ENCODE results near the gene CRYAB.
"Not testable (repeated sequence)": the region's sequence is repeated elsewhere in the genome, so short reads cannot be mapped to it uniquely, and the experiment has no call there.

The CRYAB gene

DNA sequence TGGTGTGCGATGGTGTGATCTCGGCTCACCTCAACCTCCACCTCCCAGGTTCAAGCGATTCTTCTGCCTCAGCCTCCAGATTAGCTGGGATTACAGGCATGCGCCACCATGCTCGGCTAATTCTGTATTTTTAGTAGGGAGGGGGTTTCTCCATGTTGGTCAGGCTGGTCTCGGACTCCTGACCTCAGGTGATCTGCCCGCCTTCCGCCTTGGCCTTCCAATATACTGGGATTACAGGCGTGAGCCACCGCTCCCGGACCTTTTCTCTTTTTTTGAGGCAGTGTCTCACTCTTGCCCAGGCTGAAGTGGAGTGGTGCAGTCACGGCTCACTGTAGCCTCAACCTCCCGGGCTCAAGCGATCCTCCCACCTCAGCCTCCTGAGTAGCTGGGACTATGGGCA lies 21.6 kb upstream of the CRYAB start:
- not testable (repeated sequence) for DNase-seq

DNA sequence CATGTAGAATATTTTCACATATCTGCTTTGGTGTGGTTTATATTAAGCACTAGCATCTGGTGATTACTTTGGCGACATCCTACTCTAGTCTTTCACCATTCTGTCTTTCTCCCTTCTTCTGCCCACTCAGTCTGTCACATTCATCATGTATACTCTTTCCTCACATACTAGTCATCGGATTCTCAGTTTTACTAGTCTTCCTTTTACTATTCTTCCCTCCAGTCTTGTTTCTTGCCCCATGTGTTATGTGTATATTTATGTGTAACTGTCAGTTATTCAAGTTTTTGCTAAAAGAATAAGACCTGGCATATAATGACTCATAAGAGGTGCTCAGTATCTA lies 21.0 kb upstream of the CRYAB start:
- DNase-seq, result no peak

DNA sequence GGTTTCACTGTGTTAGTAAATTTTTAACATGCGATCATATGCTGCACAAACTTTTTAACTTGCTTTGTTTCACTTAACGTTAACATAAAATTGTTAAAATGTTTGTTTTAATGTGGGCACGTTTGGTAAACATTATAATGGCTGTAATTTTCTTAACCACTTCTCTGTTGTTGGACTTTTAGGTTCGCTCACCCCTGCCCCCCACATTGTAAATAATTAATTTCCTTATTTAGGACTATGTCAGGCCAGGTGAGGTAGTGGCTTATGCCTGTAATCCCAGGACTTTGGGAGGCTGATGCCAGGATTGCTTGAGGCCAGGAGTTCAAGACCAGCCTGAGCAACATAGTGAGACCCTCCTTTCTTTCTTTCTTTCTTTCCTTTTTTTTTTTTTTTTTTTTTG lies 18.9 kb upstream of the CRYAB start:
- DNase-seq, result no peak

DNA sequence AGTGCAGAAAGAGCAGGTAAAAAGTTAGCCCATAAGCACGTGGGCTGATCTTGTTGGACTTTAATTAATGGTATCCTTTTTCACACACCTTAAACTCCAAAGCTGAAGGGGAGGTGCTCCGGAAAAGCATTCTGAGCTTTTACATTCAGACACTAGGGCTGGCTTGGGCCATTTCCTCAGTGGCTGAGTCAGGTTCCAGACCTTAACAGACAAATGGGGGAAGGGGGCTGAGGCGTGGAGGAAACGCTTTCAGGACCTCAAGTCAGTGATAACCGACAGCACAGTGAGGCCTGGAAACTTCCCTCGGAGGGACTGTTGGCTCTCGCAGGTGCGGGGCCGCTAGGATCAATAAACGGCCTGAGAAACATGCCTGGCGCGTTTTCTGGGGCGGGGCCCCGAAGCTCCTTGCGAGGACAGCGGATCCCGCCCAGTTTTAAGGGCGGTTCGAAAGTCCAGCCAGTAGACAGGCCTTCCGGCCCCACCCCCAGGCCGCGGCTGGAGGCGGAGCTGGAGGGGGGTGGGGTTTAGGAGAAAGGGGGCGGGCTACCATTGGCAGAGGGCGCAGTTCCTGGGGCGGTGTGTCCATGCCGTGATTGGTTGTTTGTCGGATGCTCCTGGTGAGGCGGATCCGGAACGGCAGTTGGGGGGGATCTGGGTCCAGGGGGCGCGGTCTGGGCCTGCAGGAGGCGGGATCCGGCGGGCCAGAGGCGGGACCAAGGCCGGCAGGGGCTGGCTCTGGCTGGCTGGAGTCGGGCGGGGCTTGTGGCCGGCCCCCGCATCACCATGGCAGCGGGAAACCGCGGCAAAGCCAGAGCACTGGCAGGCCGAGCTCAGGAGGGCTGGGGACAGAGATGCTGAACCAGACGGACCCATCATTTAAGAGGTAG lies 15.2 kb upstream of the CRYAB start:
- peak; percentile 87 to 96 (median 92) for DNase-seq

DNA sequence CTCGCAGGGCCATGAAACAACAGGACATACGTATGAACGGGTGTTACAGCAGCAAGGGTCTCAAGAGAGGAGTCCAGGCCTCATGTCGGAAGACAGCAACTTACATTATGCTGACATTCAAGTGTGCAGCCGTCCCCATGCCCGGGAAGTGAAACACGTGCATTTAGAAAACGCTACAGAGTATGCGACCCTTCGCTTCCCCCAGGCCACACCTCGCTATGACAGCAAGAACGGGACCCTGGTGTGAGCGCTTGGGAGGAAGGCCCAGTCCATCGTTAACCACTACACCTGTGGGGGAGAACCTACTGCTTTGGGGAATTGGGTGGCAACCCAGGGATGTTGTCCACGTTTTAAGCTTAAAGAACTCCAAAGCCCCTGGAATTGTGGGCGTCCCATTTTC lies 14.4 kb upstream of the CRYAB start:
- no peak for DNase-seq

DNA sequence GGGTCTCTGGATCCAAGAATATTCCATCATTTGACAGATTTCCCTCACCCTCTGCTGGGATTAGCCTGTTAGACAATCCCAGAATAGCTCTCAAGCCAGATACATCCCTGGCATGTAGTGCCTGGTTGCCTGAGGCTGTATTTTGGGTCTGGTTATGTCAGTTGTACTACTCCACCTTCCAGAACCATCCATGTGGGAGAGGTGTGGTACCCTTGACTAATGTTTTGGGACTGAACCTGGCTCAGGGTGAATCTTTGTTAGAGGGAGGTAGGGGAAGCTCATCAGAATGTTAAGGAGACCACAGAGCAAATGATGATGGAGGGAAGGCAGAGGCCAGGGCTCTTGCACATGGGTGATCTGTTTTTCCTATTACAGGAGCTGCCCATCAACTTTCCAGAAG lies 12.4 kb upstream of the CRYAB start:
- no peak for DNase-seq

DNA sequence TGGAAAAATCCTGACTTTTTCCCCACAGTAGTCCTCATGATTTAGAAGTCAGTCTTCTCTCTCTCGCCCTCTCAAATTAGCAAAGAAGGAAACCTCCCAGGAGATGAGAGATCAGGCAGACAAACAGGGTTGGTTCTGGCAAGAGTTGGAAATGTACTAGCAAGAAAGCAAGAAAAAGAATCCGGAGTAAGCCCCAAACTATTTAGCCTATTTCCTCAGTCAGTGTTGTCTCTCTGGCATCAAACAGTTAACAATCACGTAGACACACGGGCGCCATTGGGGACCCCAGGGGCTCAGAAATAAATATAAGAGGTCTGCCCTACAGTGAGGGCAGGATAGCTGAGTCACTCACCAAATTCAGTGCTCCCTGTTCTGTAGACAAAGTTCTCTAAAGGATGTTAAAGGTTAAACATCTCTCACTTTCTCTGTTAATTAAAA lies 11.8 kb upstream of the CRYAB start:
- no peak for DNase-seq

DNA sequence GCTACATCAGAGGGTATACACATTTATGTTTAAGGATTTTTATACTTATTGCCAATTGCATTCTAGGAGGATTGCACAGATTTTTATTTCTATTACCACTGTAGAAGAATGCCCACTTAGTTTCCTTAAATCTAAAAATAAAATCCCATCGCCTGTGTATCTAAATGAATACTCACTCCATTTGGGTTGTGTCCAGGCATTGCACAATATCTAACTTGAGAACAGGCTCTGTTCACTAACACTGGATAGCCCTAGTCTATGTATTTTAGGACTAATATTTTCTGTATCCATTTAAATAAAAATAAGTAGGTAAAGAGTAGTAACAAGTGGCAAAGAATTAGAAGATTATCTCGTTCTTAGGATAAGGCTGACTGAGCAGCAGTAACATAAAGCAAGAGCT lies 11.2 kb upstream of the CRYAB start:
- DNase-seq, result no peak

DNA sequence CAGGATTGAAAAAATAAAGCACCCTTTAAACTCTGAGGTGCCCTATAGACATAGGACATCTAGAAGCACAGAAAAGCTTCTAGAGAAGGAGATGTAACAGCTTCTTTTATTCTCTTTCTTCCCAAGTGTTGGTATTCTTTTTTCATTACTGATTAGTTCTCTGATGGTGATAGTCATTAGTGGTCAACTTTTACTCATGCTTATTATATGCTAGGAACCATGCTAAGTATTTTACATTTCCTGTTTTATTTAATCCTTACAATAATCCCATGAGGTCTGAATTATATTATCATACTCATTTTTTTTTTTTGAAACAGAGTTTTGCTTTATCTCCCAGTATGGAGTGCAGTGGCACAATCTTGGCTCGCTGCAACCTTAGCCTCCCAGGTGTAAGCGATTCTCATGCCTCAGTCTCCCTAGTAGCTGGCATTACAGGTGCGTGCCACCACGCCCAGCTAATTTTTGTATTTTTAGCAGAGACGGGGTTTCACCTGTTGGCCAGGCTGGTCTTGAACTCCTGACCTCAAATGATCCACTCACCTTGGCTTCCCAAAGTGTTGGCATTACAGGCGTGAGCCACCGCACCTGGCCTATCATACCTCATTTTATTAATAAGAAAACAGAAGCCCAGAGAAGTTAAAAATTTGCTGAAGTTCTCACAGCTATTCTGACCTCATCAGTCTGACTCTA lies 10.1 kb upstream of the CRYAB start:
- DNase-seq, result no peak

DNA sequence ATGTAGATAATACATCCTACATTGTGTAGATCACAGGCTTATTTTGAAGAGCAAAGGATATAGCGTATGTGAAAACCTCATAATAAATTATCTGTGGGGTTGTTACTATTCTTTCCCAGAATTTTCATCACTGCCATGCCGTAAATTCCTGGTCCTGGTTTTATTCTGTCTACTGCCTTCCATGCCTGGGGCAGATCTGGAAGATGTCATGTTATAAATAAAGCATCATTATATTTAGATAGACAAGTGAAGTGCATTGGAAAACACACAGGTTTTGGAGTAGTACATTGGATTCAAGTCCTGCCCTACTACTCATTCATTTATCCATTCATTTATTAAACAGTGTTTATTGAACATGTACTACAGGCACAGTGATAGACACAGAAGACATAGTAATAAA lies 9.3 kb upstream of the CRYAB start:
- DNase-seq, result no peak

DNA sequence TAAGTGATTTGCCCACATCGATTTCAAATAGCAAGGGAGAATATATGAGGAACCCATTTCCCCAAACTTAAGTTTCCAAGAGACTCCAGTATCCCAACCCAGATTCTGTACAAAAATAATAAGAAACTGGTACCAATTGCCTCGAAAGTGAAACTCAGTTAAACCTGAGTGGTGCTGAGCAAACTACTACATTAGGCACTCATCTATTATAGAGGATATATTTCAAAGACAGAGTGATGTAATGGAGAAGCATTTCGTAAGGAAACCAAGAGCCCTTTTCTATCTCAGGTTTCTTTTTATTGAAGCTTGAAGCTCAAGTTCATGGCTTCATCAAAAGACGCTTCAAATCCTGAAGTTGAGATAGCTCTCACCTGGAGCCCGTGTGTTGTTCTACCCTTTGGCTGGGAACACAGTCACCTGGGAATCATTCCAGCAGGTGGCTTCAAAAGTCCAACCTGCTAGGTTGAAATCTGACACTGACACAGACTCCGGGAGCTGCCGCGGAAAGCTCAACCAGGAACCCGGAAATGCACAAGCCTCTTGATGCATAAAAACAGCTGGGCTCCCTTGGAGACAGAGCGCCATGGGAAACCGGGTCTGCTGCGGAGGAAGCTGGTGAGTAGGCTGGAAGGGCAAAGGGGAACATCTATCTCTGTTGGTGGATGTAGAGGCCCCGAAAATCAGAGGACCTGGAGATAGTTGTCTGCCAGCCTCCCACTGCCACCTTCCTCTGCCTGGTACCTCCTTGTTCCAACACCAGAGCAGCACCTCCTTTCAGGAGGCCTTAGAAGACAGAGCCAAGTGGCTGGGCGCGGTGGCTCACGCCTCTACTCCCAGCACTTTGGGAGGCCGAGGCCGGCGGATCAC lies 7.1 kb upstream of the CRYAB start, which contains the start of gene C11orf52:
Gene C11orf52, plus strand, starts transcription at position 524 of the 867 bp plus-strand sequence. Its CDS starts 60 bp downstream, at position 584.
- no peak for DNase-seq

DNA sequence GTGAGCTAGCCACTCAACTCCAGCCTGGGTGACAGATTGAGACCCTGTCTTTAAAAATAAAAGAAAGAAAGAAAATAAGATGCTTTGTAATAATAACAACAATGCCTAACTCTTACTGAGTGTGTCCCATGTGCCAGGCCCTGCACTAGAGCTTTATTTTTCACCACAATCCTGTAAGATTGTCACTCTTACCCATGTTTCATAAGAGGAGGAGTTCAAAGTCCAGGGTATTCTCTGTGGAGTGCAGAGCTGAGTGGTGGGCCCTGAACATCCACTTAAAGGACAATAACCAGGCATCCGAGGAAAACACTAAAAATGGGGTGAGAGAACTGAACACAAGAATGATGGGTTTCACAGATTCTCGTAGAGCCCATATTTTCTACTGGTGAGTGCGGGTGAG lies 6.2 kb upstream of the CRYAB start:
- DNase-seq, result no peak

DNA sequence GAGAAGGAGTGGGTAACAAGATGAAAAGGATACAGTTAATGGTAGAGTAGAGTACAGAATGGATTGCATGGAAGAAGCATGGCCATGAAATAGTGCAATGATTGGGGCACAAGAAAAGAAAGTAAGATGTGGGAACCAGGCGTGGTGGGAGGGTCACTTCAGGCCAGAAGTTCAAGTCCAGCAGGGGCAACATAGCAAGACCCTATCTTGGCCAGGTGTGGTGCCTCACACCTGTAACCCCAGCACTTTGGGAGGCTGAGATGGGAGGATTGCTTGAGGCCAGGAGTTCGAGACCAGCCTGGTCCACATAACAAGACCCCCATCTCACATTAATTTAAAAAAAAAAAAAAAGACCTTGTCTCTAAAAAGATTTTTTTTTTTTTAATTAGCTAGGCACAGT lies 5.7 kb upstream of the CRYAB start:
- no peak for DNase-seq

DNA sequence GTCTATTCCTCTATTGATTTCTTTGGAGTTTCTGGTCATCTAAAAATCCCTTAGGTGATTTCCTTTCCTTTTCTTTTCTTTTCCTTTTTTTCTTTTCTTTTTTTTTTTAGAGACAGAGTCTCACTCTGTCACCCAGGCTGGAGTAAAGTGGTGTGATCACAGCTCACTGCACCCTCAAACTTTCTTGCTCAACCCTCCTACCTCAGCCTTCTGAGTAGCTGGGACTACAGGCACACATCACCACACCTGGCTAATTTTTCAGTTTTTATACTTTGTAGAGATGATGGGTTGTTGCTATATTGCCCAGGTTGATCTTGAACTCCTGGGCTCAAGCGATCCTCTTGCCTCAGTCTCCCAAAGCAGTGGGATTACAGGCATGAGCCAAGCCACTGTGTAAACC lies 5.2 kb upstream of the CRYAB start:
- no peak for DNase-seq

DNA sequence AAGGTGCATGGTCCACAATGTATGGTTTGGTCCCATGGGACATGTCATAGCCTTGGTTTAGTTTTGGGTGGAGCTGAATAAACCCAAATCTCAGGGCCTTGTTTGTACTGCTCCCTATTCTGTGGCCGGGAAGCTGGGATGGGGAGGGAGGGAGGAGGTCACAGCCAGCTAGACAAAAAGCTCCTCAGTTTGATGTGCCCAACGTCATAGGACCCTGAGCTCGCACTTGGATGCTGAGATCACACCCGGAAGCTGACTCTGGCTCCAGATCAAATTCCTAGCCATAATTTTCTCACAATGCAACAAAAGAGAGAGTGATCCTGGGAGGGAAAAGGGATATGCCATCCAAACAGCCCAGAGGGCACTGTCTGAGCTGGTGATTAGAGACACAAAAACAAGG lies 2.4 kb upstream of the CRYAB start:
- no peak for DNase-seq

DNA sequence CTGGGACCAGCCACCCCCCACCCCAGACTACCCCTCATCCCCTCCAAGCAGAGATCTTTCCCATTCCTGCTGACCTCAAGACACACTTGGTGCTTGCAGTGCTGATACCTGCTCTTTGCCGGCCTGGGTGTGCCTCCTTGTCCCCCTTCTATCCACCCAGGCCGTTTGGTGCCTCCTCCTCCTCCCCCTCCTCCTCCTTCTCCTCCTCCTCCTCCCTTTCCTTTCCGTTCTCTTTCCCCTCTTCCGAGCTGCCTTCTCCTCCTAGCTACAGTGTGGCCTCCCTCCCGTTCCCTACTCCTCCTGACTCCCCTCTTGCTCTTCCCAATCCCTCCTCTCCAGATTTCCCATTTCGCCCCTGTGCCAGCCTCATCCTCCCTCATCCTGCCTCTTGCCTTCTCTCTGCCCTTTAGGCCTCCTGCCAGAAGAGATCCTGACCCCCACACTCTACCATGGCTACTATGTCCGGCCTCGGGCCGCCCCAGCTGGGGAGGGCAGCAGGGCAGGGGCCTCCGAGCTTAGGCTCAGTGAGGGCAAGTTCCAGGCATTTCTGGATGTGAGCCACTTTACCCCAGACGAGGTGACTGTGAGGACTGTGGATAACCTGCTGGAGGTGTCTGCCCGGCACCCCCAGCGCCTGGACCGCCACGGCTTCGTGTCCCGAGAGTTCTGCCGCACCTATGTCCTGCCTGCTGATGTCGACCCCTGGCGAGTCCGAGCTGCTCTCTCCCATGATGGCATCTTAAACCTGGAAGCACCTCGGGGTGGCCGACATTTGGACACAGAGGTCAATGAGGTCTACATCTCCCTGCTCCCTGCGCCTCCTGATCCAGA lies 1.7 kb upstream of the CRYAB start:
- DNase-seq, result no peak

DNA sequence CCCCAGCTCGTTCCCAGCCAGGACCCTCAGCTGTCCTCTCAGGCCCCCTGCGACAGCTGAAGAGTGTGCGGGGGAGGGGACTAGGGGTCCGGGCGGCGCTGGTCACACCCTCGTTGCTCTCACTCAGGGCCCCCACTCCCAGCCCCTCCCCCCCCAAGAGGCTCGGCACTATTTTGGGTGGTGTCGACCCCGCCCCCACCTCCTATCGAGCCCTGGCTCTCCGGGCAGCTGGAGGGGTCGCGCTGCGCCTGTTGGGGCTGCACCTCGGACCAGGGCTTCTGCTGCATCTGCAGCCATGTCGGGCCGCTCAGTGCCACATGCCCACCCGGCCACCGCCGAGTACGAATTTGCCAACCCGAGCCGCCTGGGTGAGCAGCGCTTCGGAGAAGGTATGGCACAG lies 965 bp upstream of the CRYAB start, which contains the start of gene HSPB2:
Gene HSPB2, plus strand, starts transcription at position 200 of the 400 bp plus-strand sequence. Its CDS starts 96 bp downstream, at position 296.
- no peak for DNase-seq

DNA sequence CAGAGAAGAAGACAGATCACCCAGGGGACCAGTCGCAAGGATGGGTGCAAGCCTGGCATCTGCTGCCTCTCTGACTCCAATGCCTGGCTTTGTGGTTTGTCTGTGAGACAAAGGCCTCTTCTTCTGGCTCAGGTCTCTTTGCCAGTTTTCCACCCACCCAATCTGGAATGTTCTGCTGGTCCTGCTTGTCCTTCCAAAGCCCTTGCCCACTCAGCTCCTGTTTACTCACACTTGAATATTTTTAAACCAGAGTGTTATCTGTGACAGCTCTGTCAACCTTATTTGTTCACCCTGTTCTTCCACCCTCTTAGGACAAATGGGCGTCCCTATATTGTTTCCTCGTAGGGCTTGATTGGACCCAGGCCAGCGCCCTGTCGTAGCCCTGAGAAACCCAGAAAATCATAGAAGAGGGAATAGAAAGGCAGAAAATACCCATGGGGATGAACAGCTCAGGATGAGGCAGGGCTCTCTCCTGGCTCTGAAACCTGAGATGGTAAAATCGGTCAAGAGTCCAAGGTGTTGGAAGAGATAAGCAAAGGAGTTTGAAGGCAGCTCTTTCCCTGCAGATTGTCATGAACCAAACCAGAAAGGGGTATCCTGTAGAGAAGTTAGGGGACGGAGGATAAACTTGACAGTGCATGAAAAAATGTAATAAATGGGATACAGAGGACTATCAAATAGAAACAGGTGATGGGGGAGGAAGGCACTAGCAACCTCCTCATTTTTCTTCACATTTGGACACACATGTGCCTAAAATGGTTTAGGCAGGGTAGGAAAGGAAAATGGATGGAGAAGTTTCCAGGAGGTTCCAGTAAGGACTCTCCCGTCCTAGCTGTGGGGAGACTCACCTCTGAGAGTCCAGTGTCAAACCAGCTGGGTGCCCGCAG lies 651 bp downstream of the CRYAB start:
- no peak for DNase-seq

DNA sequence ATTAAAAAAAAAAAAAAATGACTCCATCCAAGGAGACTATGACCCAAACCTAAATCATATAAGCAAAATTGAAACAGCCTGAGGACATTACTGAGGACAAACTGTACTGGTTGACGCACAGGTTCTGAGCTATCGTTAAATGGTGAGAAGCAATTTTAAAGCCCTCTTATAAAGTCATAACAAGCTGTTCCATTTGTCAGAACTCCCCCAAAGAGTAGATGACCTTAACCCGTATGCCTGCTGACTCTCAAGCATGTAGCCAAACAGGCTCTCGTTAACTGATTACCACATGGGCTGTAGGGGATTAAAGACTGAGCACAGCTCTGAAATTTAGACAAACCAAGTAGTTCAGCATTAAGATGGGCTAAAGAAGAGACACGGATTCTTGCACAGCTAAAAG lies 2.2 kb downstream of the CRYAB start:
- no peak for DNase-seq

DNA sequence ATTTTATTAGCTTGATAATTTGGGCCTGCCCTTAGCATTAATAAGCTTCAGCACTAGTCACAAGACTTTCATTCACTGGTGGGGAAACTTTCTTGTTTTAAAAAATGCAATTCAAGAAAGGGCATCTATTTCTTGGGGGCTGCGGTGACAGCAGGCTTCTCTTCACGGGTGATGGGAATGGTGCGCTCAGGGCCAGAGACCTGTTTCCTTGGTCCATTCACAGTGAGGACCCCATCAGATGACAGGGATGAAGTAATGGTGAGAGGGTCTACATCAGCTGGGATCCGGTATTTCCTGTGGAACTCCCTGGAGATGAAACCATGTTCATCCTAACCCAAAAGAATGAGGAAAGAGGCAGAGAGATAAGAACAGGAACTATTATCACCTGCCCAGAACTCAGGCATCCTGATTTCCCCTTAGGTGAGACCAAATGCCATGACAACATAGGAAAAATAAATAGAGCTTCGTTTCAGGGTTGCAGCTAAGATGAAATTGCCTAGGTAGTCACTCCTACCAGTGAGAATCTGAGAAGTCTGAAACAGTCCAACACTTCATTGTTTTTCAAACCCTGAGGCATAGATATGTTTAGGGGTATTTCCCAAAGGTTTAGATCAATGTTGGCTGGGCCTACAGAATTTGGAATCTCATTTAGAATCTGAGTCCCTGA lies 2.8 kb downstream of the CRYAB start:
- no peak for DNase-seq

DNA sequence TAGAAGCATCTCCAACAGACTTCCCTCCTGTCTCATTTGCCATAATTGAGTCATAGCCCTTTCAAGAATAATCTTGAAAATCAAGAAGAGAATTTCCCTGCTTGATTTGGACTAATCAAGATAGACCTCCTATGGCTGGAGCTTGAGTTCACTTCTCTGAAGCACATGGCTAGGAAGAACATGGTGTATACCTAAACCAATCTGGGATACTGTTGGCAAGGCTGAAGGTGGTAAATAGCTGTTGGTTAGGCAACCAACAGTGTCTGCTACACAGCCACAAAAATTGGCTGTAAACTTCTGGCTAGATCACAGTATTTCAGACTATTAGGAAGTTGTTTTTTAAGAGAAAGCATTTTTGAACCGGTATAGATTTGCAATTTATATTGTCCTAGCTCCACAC lies 4.9 kb downstream of the CRYAB start:
- DNase-seq, result no peak
